GM12872 (cell line): ENCODE data around the gene EXOC6B.

ENCODE experiments used
- TF ChIP-seq, protein P1 (sequence below): IDR thresholded peaks from 3 replicates; pipeline ENCODE4 v1.5.1; 2011; ENCODE audit warnings: low read depth, mild to moderate bottlenecking, low read length, moderate library complexity; ENCODE audit not compliant: insufficient read depth

Gene EXOC6B

DNA sequence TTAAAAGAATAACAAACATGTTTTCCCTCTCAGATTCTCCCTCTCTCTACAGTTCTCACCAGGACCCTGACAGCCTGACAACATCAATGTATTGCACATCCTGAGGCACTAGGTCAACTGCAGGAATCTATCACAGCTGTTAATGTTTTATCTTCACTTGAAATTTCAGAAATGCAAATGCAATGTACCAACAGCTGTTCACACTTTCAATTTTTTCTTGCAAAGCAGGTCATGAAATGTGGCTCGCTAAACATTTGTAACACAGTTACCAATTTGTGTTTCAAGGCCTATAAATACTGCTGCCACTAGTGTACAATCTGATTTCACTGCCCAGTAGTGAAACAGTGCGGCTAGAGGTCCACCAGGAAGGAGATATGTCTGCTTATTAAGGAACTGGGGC is 147.8 kb downstream of the EXOC6B start:
- TF ChIP-seq, protein P1, sequence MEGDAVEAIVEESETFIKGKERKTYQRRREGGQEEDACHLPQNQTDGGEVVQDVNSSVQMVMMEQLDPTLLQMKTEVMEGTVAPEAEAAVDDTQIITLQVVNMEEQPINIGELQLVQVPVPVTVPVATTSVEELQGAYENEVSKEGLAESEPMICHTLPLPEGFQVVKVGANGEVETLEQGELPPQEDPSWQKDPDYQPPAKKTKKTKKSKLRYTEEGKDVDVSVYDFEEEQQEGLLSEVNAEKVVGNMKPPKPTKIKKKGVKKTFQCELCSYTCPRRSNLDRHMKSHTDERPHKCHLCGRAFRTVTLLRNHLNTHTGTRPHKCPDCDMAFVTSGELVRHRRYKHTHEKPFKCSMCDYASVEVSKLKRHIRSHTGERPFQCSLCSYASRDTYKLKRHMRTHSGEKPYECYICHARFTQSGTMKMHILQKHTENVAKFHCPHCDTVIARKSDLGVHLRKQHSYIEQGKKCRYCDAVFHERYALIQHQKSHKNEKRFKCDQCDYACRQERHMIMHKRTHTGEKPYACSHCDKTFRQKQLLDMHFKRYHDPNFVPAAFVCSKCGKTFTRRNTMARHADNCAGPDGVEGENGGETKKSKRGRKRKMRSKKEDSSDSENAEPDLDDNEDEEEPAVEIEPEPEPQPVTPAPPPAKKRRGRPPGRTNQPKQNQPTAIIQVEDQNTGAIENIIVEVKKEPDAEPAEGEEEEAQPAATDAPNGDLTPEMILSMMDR = no peak

- TF ChIP-seq, protein P1 = no peak
Observed at GRCh38 chr2:72676341-72677025, 149.3 kb downstream of the EXOC6B start.

- TF ChIP-seq, protein P1 = no peak
Observed at GRCh38 chr2:72674982-72675915, 150.6 kb downstream of the EXOC6B start.

GRCh38 chr2:72673279-72673678 is 152.6 kb downstream of the EXOC6B start:
- TF ChIP-seq, protein P1 = no peak

DNA sequence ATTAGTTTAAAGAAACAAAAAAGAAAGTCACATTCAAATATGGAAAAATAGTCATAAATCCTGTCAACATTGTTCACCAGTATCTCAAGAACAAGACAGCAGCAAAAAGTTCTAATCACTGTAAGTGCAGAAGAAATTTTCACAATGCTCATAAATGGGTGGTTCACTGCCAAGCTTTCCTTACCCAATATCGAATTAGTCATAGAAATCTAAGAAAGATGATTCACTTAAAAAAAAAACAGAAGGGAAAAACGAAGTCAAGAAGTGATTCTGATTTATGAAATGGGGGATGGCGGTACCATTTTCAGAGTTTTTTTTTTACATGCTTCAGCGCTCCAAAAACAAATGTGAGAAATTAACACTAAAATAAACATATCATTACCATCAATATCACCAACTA is 156.7 kb downstream of the EXOC6B start:
- TF ChIP-seq, protein P1 = no peak

GRCh38 chr2:72668647-72669046 is 157.2 kb downstream of the EXOC6B start:
- TF ChIP-seq, protein P1 = no peak

GRCh38 chr2:72665448-72665847 is 160.4 kb downstream of the EXOC6B start:
- TF ChIP-seq, protein P1 = no peak
